CD1c-positive myeloid dendritic cell (primary cell): ENCODE measurements around the gene PLEKHA7.

Experiments used
- DNase-seq: peaks from one replicate; pipeline ENCODE4 v3.0.0-alpha.2; 2016; ENCODE audit errors: extremely low spot score

Gene PLEKHA7

DNA sequence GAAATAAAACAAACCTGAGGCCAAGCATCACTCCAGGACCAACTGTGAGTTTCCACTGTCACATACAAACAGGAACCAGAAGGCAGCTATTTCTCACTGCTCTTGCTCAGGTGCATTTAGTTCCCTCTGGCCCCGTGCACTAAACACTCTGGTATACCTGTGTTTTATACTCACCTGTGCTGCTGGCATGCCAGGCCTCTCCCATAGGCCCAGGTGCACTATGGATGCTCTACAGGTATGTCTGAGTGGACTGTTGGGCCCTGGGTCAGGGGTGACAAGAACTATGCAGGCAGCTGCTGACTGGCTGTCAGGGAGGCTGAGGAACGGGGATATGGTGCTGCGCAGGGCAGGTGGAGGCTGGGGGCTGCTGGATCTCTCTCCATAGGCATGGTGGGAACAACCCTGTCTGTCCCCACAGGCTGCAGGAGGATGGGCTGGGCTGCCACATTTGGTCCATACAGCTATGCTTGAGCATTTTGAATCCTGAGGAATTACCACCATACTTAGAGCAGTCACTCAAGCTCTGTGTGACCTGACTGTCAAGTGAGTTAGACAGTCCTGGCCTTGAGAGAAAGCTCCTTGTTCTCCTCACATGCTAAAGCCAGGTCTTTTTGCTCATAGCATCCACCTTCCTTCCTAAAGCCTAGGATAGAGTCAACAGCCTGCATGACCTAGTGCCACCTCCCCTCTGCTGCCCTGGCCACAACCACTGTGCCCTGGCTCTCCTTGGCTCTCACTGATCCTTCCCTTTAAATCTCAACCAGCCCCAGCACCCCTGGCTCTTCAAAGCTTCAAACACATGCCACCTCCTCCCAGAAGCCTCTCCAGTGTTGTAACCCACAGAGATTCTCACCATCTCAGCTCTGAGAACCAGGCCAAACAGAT lies 202.8 kb downstream of the PLEKHA7 start:
- DNase-seq, result no peak

DNA sequence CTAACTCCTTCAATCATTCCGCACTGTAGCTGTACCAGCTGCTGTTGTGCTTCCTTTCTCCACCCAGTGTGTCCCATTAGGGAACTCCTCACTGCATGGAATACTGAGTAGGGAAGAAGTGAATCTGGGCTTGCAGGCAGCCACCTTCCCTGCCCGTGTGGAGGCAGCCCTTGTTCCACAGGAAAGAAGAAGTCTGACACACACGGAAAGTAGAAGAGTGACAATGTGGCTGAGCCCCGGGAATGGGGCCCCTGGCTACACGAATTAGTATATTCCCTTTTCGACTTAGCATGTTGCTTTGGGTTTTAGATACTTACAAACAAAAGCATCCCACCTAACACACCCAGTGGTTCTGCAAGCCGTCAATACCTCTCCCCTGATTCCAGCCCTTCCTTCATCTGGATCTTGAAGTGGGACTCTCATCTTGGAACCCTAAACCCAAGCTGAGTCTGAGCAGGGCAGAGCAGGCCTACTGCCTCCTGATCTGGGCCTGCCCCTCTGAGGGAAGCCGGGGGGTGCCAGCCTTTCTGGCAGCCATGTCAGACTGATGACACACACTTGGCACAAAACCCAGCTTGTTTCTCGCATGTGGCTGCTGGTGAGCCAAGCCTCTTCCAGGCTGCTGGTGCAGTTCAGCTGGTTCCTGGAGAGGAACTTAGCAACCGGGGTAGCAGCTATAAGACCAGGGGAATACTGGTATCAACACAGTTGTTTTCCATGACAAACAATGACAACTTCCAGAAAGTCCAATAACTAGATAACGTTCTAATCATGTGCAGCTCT lies 204.1 kb downstream of the PLEKHA7 start:
- DNase-seq, result peak; percentile 58

DNA sequence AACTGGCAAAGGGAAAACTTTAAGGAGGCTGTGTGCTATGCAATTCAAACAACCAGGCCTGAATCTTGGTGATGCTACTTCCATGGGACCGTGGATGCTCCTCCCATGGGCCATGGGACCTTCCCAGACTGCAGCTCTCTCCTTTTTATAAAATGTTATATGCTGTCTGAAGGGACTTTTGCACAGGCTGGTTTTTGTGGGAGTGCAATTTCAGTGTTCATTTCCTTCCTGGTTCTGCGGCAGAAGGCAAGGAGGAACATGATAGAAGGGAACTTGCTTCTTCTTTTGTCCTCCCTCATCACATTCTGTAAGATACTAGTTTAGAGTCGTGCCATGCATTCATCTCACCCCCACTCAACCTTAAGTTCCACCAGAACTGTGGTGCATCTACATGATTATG lies 206.9 kb downstream of the PLEKHA7 start:
- peak; percentile 73 for DNase-seq

DNA sequence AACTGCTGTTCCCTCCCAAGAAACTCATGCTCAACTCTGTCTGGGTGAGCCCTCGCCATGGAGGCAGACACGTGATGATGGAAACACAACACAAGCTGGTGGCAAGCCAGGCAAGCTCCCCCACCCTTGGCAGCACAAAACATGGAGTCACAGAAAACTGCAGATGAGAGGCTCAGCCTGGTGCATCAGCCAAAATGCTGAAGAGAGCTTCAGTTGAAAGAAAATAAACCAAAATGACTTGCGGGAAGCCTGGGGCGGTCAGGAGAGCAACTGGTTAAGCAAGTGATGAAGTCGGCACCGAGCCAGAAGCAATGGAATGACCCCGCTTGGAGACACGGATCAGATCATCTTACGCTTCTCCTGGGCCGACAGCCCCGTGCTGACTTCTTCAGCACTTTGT lies 207.4 kb downstream of the PLEKHA7 start:
- no peak for DNase-seq

DNA sequence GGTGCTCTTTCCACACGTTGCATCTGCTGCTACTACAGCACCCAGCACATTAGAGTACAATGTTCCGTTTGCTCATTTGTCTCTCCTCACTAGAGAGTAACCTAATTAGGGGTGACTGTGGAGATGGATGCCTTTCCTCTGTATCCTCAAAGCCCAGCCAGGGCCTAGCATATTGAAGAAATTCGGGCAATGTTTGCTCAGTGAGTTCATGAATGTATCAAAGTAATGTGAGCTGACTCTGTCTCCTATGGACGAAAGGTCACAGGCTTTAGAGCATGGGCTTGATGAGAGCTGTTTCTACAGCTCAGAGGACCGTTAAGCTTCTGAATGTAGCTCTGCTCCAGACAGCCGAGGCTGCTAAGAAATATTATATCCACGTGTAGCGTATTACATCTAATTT lies 208.3 kb downstream of the PLEKHA7 start:
- no peak for DNase-seq

DNA sequence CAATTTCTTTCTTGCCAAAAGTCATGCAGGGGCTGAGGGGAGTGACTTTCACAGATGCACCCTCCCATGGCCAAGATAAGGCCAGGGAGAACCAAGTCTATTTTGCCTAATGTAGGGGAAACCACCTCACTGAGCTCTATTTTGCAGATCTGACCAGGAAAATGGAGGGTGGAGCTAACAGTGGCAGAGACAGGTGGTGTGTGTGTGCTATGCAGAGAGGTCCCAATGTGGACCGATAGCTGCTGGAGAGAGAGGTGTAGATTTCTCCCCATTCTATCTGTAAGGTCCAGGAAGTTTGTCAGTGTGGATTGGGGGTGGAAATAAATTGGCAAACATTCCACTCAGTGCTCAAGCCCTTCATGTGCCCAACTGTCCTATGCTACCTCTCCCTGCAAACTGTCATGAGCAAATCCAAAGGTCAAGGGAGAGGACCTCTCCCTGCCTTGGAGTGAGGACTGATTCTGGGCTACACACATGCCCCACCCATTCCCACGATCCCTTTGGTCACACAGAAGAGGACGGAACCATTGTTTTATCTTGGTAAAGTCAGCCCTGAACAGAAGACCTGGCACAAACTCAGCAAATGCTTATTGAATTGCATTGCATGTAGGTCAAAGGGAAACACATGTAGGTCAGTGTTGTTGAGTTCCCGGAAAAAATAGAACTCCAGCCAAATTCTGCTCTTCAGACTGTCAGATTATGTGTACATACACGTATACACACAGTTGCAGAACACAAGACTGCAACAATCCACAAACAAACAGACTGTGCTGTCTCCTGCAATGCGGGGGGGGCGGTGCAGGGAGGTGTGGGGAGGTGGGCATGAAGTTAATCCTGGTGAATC lies 209.9 kb downstream of the PLEKHA7 start:
- DNase-seq, result no peak

DNA sequence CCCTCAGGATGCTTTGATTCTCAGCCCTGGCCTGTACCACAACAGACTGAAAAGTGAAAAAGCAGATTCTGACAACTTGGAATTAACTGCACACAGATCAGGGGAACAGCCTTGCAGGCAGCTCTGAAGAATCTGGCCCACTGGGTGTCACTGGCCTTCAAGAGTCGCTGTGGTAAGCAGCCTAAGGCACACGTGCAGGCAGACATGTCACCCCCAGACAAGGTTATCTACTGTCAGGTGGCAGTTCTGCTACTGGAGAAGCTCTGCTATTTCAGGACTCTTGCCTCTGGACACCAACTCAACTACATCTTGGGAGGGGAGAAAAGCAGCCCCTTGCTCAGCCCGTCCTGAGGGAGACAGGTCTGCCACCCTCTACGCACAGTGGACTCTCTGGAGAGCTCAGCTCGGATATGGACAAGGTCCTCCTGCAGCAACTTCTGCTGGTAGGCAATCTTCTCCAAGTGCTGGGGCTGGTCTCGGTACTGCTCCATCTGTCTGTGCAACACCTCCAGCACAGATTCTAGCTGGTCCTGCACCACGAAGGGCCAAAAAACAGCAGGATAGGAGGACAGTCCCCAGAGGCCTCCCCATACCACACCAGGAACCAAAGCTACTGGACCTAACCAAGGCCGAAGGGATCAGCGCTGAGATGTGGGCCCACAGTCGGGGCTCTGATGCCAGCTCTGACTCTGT lies 212.8 kb downstream of the PLEKHA7 start:
- no peak for DNase-seq

DNA sequence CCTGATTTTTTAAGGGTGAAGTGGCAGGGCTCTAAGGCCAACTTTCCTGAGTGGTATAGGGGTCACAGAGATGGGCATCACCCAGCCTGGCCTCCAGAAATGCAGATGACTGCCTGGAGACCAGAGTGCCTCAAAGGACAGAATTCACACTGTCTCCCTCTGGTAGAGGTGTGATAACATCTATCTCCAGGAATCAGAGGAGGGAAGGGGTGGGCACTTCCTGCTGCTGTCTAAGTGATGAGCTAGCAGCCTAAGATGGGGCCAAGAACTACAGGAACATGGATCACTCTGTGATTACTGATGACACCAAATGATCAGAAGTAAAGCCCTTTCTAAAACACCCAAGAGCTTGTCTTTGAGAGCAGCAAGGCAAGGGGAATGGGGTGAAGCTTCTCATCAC lies 213.8 kb downstream of the PLEKHA7 start:
- DNase-seq, result no peak

DNA sequence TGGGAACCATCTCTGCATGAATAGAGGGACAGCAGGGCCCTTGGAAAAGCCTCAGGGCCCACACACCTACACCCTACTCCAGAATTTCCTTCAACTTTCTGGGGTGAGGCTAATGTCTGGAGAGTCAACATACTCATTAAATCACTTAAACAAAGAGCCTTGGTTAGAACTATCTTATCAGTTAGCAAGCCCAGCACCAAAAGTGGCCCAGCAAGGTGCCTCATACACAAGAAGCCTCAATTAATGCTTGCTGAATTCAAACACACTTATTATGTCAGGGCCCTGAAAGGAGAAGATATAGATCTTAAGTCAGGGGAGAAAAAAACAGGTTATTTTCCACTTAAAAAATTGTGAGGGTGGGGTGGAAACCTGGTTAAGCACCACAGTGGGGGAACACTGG lies 214.3 kb downstream of the PLEKHA7 start:
- no peak for DNase-seq

DNA sequence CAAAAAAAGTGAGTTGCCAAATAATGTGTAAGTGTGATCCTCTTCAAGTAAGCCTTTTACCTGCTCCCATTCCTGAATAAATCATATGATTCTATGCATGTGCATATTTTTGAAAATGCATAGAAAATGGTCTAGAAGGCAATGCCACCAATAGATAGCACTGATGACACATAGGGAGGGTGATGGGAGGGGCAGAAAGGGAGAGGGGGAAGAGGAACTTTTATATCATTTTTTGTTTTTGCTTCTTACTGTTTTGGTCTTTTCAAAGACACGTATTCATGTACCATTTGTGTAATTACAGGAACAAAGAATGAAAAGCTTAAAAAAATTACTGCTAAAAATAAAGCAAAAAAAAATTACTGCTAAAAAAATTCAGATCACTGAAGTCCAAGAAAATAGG lies 215.0 kb downstream of the PLEKHA7 start:
- no peak for DNase-seq

DNA sequence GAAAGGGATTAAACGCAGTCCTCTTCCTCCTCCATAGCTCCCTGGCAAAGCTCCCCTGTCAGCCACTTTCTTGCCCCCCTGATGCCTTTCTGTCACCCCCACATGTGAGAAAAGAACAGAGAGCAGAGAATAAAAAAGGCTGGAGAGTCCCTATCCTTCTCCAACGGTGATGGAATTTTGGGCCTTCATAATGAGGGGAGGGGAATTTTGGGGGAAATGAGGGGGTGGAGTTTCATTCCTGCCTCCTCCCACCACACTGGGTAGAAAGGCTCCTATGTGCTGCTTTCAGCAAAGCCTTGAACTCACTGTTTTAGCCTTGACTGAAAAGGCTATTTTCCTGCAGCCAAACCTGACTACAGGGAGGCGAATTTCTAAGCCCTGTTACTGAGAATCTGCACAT lies 216.4 kb downstream of the PLEKHA7 start:
- DNase-seq, result no peak

DNA sequence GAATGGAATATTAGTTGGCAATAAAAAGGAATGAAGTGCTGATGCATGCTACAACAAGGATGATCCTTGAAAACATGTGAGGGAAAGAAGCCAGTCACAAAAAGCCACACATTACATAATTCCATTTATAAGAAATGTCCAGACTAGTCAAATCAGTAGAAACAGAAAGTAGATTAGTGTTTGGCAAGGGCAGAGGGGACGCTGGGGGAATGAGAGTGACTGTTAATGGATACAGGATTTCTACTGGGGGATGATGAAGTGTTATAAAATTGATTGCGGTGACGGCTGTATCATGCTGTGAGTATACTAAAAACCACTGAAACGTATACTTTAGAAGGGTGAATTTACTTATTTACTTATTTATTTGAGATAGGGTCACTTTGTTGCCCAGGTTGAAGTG lies 217.9 kb downstream of the PLEKHA7 start:
- DNase-seq, result no peak

DNA sequence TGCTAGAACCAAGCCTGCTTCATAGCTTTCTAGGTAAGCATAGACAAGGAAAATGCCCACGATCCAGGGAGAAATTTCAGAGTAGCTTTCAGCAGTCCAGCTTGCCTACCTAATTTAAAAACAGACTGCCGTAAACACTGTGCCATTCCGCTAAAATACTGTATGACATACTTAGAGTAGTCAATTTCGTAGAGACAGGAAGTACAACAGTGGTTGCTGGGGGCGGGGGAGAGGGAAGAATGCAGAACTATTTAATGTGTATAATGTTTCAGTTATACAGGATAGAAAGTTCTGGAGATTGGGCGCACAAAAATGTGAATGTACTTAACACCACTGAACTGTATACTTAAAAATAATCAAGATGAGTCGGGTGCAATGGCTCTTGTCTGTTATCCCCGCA lies 219.1 kb downstream of the PLEKHA7 start:
- peak; percentile 81 for DNase-seq

DNA sequence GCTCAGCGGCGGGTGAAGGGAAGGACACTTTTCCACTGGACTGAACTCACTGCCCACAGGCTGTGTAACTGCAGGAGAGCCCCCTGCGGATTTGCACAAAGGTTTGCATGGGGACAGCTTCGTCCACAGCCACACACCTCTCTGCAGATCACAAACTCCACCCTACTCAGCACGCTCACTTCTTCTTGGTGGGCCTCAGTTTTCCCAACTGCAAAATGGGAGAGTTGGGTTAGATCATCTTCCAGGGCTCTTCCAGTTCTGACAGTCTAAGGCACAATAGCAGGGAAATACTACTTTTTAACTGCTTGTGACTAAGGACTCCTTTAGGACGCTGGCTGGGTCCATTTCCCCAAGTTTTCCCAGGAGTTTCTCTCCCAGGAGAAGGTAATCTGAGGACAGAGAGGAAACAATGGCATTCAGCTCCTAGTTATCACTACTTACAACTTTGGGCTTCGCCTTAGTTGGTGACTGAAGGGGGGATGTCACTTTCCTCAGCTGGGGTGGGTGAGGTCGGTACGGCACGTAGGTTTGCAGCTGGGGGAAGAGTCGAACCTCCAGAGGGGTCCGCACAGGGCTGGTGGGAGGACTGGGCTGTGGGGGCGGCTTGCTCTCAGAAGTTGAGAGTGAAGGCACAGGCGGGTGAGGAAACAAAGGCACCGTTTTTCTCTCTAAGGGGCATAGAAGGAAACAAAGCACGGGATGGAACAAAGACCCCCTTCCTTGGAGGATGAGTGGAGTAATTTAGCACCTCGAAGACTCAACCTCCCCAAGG lies 220.0 kb downstream of the PLEKHA7 start:
- no peak for DNase-seq

DNA sequence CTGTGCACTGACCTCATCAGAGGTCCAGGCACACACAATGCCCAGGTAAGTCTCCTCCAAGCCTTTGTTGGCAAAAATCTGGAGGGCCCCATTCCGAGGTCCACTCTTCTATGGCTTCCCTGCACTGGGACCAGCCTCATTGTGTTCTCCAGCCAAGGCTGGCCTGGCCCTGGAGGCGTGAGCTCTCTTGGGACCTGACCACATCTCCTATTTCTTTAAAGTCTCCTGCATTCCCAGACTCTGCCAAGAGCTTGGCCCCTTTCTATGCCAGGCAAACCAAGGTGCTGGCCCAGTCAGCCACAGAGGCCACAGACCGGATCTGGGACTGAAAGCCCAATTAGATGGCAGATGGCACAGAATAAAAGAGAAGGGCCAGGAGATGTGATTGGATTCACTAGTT lies 220.7 kb downstream of the PLEKHA7 start:
- no peak for DNase-seq

DNA sequence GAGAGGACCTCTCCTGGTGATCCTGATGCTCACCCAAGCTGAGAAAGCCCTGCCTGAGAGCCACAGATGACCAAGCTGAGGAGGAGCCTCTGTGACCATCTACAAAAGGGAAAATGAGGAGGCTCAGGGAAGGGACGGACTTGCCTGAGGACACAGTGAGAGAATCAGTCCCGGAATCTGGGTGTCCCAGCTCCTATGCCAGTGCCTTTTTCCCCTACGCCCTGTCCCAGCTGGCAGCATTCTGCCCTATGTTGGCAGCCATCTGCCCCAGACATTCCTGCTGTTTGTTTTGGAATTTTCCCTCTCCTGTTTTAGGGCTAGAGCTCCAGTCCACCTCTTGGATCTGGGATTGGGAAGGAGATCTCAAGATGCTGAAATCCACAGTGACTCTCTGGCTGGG lies 221.2 kb downstream of the PLEKHA7 start:
- no peak for DNase-seq

DNA sequence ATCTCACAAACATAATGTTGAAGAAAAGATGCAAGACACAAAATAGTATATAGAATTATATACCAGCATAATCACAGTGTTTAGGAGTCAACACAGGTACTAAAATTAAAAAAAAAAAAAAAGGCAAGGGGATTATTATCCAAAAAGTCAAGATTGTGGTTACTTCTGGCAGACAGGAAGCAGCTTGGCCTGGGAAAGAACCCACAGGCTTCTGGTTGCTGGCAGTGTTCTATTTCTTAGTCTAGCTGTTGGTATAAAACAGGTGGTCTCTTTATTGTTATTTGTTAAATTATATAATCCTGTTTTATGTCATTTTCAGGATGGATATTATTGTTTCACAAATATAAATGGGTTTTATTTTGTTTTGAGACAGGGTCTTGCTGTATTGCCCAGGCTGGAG lies 221.8 kb downstream of the PLEKHA7 start:
- DNase-seq, result no peak

DNA sequence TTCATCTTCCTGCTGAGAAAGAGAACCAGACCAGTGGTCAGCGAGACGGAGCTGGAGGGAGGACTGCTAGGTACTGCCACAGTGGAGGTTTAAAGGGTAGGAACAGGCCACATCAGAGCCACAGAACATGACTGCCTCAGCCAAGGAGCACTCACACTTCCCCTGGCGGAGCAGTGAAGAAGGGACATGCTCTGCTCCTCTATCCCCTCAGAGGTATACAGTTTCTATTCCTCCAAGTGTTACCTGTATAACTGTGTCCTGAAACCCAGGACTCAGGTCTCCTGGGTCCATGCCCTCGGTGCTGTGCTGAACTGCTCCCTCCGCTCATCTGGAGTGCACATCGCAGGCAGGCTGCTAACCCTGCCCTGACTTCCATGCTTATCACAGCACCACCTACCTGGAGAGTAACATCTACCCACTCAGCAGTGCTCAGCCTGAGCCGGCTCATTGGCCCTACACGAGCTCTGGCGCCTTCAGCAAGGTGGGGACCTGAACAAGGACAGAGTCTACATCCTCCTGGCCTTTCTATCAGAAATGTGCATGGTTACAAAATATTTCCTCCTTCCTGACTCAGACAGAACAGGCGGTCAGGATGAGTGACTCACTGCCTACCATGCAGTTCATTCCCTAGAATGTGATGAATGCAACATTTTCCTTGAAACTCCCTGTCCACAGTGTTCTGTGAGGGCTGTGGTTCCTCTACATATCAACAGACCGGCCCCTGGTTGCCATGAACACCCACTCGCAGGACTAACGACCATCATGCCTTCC lies 222.8 kb downstream of the PLEKHA7 start:
- DNase-seq, result peak; percentile 86

DNA sequence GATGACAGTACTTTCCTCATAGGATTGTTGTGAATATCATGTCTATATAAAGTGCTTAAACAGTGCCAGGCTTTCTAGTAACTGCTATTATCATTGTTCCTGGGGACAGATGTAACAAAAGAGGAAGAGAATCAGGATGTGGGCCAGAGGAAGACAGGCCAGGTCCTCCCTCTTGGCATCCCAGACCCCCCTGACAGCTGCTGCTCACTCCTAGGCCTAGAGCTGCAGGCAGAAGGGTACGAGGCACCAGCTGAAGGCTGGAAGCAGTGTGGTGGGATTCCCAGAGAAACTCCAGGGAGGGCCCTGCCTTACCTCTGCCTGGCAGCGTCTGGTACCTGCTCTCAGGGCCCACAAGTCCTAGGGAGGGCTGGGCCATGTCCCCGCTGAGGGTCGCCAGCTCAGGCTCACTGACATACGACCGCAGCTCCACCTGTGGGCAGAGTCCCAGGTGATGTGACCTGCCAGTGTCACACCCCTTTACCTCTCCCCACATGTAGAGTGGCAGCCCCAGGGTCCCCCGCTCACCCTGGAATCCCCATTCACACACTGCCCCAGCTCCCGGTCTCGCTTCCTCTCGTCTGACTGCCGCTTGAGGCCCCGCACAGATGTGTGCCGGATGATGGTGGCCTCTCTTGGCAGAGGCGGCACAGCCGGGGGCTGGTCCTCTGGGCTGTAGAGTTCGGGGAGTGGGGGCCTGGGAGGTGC lies 223.6 kb downstream of the PLEKHA7 start:
- peak; percentile 31 for DNase-seq
